Vagina (tissue), 2 donors: ENCODE measurements around the gene ADAMTS7.
"Not testable (repeated sequence)": the region's sequence is repeated elsewhere in the genome, so short reads cannot be mapped to it uniquely, and the experiment has no call there.

ENCODE experiments used
- POLR2A ChIP-seq, 2 donors: fragments of 450-650 bp; IDR thresholded peaks; one replicate each; pipeline ENCODE4 v1.6.1; 2017; ENCODE audit warnings: antibody characterized with exemption in 2 of 2, mild to moderate bottlenecking in 2 of 2, moderate library complexity in 2 of 2
- POLR2AphosphoS5 ChIP-seq, 2 donors: sonication (generic); formaldehyde crosslinking; IDR thresholded peaks; one replicate each; pipeline ENCODE4 v1.9.0; 2017; ENCODE audit warnings: antibody characterized with exemption in 2 of 2, mild to moderate bottlenecking in 2 of 2, low read depth in 1 of 2; ENCODE audit not compliant: insufficient read depth in 1 of 2
- TF ChIP-seq, protein P1 (sequence below), 3 experiments: fragments of 450-650 bp in 2 of 3; fragments of 200-600 bp in 1 of 3; sonication (generic) in 1 of 3; IDR thresholded peaks; one replicate each; pipeline ENCODE4 v1.5.1; 2017 to 2019; ENCODE audit warnings: antibody characterized with exemption in 3 of 3, mild to moderate bottlenecking in 2 of 3, moderate library complexity in 2 of 3

DNA sequence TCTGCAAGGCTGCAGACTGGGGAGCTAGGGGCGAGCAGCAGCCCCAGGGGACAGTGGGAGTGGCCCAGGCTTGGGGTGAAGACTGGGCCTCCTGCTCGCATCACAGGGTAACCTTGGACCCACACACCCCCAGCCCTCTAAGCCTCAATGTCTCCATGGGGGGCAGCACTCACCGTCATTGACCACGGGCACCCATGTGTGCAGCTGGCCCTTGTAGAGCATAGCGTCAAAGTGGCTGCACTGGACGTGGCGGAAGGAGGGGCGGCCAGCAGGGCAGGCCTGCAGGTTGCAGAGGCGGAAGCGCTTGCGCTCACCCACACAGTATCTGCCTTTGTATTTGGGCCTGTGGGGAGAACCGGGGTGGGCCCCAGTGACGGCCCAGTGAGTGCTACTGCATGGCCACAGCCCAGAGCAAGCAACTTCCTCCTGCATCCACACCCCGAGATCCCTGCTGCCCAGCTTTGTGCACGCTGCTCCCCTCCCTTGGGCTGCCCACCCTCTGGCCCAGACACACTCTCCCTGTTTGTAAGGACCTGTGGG lies 36.7 kb downstream of the ADAMTS7 start:
- TF ChIP-seq, protein P1, sequence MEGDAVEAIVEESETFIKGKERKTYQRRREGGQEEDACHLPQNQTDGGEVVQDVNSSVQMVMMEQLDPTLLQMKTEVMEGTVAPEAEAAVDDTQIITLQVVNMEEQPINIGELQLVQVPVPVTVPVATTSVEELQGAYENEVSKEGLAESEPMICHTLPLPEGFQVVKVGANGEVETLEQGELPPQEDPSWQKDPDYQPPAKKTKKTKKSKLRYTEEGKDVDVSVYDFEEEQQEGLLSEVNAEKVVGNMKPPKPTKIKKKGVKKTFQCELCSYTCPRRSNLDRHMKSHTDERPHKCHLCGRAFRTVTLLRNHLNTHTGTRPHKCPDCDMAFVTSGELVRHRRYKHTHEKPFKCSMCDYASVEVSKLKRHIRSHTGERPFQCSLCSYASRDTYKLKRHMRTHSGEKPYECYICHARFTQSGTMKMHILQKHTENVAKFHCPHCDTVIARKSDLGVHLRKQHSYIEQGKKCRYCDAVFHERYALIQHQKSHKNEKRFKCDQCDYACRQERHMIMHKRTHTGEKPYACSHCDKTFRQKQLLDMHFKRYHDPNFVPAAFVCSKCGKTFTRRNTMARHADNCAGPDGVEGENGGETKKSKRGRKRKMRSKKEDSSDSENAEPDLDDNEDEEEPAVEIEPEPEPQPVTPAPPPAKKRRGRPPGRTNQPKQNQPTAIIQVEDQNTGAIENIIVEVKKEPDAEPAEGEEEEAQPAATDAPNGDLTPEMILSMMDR (IDR thresholded peaks at IDR 0.05), result not testable (repeated sequence)
- TF ChIP-seq POLR2AphosphoS5 (IDR thresholded peaks at IDR 0.05; ENCODE audit: insufficient read depth in 1 of 2, low read depth in 1 of 2); POLR2A (IDR thresholded peaks at IDR 0.05): not testable (repeated sequence)
